ENCODE results near the gene CDCP1. TPM values are rescaled to one million over a fixed set of nuclear protein-coding genes. Genes with fewer than 3 reads are reported as not detected.

The CDCP1 gene
- total RNA-seq, 1 donor from 2014 or later = 0.15 TPM

GRCh38 chr3:45165497-45166283, 19.5 kb upstream of the CDCP1 start:
- H3K4me1 Mint-ChIP-seq (ENCODE audit: low read depth) = peaks cover 50% of the 10 kb centered on the region
- H3K27ac Mint-ChIP-seq (ENCODE audit: unreplicated experiment) = peak overlapping the region; percentile 65
- no peaks in the 10 kb centered on the region for H3K36me3 Mint-ChIP-seq (ENCODE audit: low read depth)

GRCh38 chr3:45164056-45164455, 17.9 kb upstream of the CDCP1 start:
- H3K4me3 Mint-ChIP-seq (ENCODE audit: unreplicated experiment) = no peak overlapping the region
- no peak for DNase-seq (ENCODE audit: low spot score)
- H3K36me3 Mint-ChIP-seq (ENCODE audit: low read depth) = no peaks in the 10 kb centered on the region
- H3K9me3 Mint-ChIP-seq (ENCODE audit: low read depth) = no peaks in the 10 kb centered on the region
- no peak overlapping the region for H3K27ac Mint-ChIP-seq (ENCODE audit: unreplicated experiment)
- no peak for TF ChIP-seq CTCF (IDR thresholded peaks at IDR 0.05)
- H3K27me3 Mint-ChIP-seq (ENCODE audit: low read depth) = no peaks in the 10 kb centered on the region
- H3K4me1 Mint-ChIP-seq (ENCODE audit: low read depth) = peaks cover 34% of the 10 kb centered on the region

More at GRCh38 chr3:45165497-45166283, 19.5 kb upstream of the CDCP1 start:
- H3K4me3 Mint-ChIP-seq (ENCODE audit: unreplicated experiment) = no peak overlapping the region
- no peak for TF ChIP-seq CTCF (IDR thresholded peaks at IDR 0.05)
- no peak for DNase-seq (ENCODE audit: low spot score)
- H3K27me3 Mint-ChIP-seq (ENCODE audit: low read depth) = no peaks in the 10 kb centered on the region
- no peaks in the 10 kb centered on the region for H3K9me3 Mint-ChIP-seq (ENCODE audit: low read depth)

- TF ChIP-seq CTCF (IDR thresholded peaks at IDR 0.05) = no peak
- no peak for DNase-seq (ENCODE audit: low spot score)
- Mint-ChIP-seq H3K4me1 (ENCODE audit: low read depth) (peaks cover 30% of the 10 kb centered on the region), H3K4me3 (ENCODE audit: unreplicated experiment) (no peak overlapping the region), H3K27me3 (ENCODE audit: low read depth) (no peaks in the 10 kb centered on the region), H3K9me3 (ENCODE audit: low read depth) (no peaks in the 10 kb centered on the region), H3K36me3 (ENCODE audit: low read depth) (no peaks in the 10 kb centered on the region), H3K27ac (ENCODE audit: unreplicated experiment) (no peak overlapping the region)
Measured at GRCh38 chr3:45163481-45163880, 17.3 kb upstream of the CDCP1 start.

- Mint-ChIP-seq H3K4me1 (ENCODE audit: low read depth) (no peaks in the 10 kb centered on the region), H3K27ac (ENCODE audit: unreplicated experiment) (no peak overlapping the region), H3K4me3 (ENCODE audit: unreplicated experiment) (no peak overlapping the region), H3K36me3 (ENCODE audit: low read depth) (peaks cover 6% of the 10 kb centered on the region), H3K27me3 (ENCODE audit: low read depth) (no peaks in the 10 kb centered on the region), H3K9me3 (ENCODE audit: low read depth) (peaks cover 19% of the 10 kb centered on the region)
- DNase-seq (ENCODE audit: low spot score) = no peak
- TF ChIP-seq CTCF (IDR thresholded peaks at IDR 0.05) = no peak
Measured at GRCh38 chr3:45154641-45155147, 8.5 kb upstream of the CDCP1 start.

GRCh38 chr3:45153658-45154437, 7.7 kb upstream of the CDCP1 start:
- Mint-ChIP-seq H3K27me3 (ENCODE audit: low read depth) (no peaks in the 10 kb centered on the region), H3K9me3 (ENCODE audit: low read depth) (peaks cover 19% of the 10 kb centered on the region), H3K4me1 (ENCODE audit: low read depth) (no peaks in the 10 kb centered on the region), H3K27ac (ENCODE audit: unreplicated experiment) (no peak overlapping the region), H3K36me3 (ENCODE audit: low read depth) (peaks cover 6% of the 10 kb centered on the region), H3K4me3 (ENCODE audit: unreplicated experiment) (no peak overlapping the region)
- DNase-seq (ENCODE audit: low spot score) = no peak
- TF ChIP-seq CTCF (IDR thresholded peaks at IDR 0.05) = no peak

Measured in chondrocyte (in vitro differentiated cells).